ENCODE data around the gene INPP5D. TPM values are rescaled to one million over a fixed set of nuclear protein-coding genes. Genes with fewer than 3 reads are reported as not detected.

The INPP5D gene
- total and polyA plus RNA-seq, 2 of the 13 experiments (the other 11 are each of a cell fraction or from before 2014, with no cell fraction given): 16.7 to 18.0 TPM

- TF ChIP-seq ZBED4 (CRISPR knock-in tag; IDR thresholded peaks at IDR 0.05; ENCODE audit: borderline replicate concordance) (peak; percentile 98; the same call in 1 of the 2 replicates), SMYD3 (CRISPR knock-in tag; IDR thresholded peaks at IDR 0.05) (0 out of 2 replicates have a peak, but pooled peaks have one; percentile 80), ZNF768 (CRISPR knock-in tag; IDR thresholded peaks at IDR 0.05) (peak; percentile 54; the same call in 1 of the 2 replicates), NFIC (IDR thresholded peaks at IDR 0.05; ENCODE audit: low read length) (peak; percentile 43), ISL2 (CRISPR knock-in tag; IDR thresholded peaks at IDR 0.05) (0 out of 2 replicates have a peak, but pooled peaks have one; percentile 49), PLRG1 (conservative IDR thresholded peaks at IDR 0.05) (no peak), ZNF629 (CRISPR knock-in tag; conservative IDR thresholded peaks at IDR 0.05) (0 out of 2 replicates have a peak, but pooled peaks have one; percentile 6), JUN (CRISPR knock-in tag; IDR thresholded peaks at IDR 0.05) (peak; percentile 66), PHF21A (CRISPR knock-in tag; IDR thresholded peaks at IDR 0.05) (peak; percentile 71), KDM2A (CRISPR knock-in tag; IDR thresholded peaks at IDR 0.05; ENCODE audit: borderline replicate concordance, low read depth) (0 out of 2 replicates have a peak, but pooled peaks have one; percentile 41), ZBTB7B (CRISPR knock-in tag; IDR thresholded peaks at IDR 0.05) (peak; percentile 53; the same call in 1 of the 2 replicates), ZNF563 (CRISPR knock-in tag; IDR thresholded peaks at IDR 0.05) (0 out of 2 replicates have a peak, but pooled peaks have one; percentile 6), HNF4G (IDR thresholded peaks at IDR 0.05; ENCODE audit: borderline replicate concordance, low read depth, low read length) (peak; percentile 66; the same call in 1 of the 2 replicates), HNF4G (CRISPR knock-in tag; IDR thresholded peaks at IDR 0.05; ENCODE audit: borderline replicate concordance, low read depth) (no peak), TBL1XR1 (IDR thresholded peaks at IDR 0.05; ENCODE audit: borderline replicate concordance, low read length, partially characterized antibody) (no peak), SAP130 (CRISPR knock-in tag; IDR thresholded peaks at IDR 0.05; ENCODE audit: low read depth) (peak; percentile 75), ZBTB34 (CRISPR knock-in tag; IDR thresholded peaks at IDR 0.05) (peak; percentile 35; the same call in 1 of the 2 replicates), ZBTB25 (CRISPR knock-in tag; IDR thresholded peaks at IDR 0.05) (0 out of 2 replicates have a peak, but pooled peaks have one; percentile 34), ZNF879 (CRISPR knock-in tag; IDR thresholded peaks at IDR 0.05) (no peak), BCL6 (CRISPR knock-in tag; IDR thresholded peaks at IDR 0.05) (peak; percentile 74), CREM (IDR thresholded peaks at IDR 0.05) (peak; percentile 43; the same call in 1 of the 2 replicates), CREM (CRISPR knock-in tag; IDR thresholded peaks at IDR 0.05) (no peak), SOX5 (CRISPR knock-in tag; IDR thresholded peaks at IDR 0.05; ENCODE audit: borderline replicate concordance) (peak; percentile 61; the same call in 1 of the 2 replicates), ADNP (CRISPR knock-in tag; IDR thresholded peaks at IDR 0.05) (peak; percentile 95)
These were observed 25.1 kb downstream of the INPP5D start (continued) for GRCh38 chr2:233085037-233085838.
